ENCODE data around the gene ICAM4. TPM values are rescaled to one million over a fixed set of nuclear protein-coding genes. Genes with fewer than 3 reads are reported as not detected.

ICAM4 gene
- polyA plus RNA-seq, 1 of the 3 experiments (the other 2 are of a cell fraction), result 0.05 TPM

DNA sequence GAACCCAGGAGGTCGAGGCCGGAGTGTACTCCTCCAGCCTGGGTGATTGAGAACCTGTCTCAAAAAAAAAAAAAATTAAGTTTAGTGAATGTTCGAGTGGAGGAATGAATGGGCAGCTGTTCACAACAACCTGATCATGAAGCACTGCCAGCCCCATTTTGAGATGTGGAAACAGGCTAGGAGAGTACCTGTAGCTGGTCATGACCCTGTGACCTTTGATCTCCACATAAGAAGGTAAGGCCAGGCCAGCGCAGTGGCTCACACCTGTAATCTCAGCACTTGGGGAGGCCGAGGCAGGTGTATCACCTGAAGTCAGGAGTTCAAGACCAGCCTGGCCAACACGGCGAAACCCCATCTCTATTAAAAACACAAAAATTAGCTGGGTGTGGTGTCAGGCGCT, 39.0 kb downstream of the ICAM4 start:
- H3K36me3 ChIP-seq (replicated peaks in 1 of 2; ENCODE audit: control insufficient read depth in 1 of 2, insufficient read depth in 2 of 2, low read length in 1 of 2), result peaks cover 36 to 54% of the 10 kb centered on the region in 2 experiments
- POLR2A ChIA-PET, result interaction anchor here (1.7 to 2.0 kb wide), 2 partner anchors 9 to 55 kb away, joined by 7 to 8 read pairs; partner anchors contain the start of genes FDX2 and TYK2

More for the DNA sequence above, 39.0 kb downstream of the ICAM4 start:
- WGBS (ENCODE audit: low lambda C conversion rate), result 95% methylated on average over 8 of the region's 8 CpGs
- peaks cover 39% of the 10 kb centered on the region for H3K79me2 ChIP-seq (ENCODE audit: insufficient read depth)
- no peak overlapping the region for H3K4me2 ChIP-seq
- TF ChIP-seq MAX (IDR thresholded peaks at IDR 0.05; ENCODE audit: low read depth), result no peak
- TF ChIP-seq RXRA (IDR thresholded peaks at IDR 0.05; ENCODE audit: borderline replicate concordance, low read depth), result no peak
- no peak for TF ChIP-seq JUND (IDR thresholded peaks at IDR 0.05)
- TF ChIP-seq NFIC (IDR thresholded peaks at IDR 0.05; ENCODE audit: borderline replicate concordance), result no peak
- TF ChIP-seq, protein P1, sequence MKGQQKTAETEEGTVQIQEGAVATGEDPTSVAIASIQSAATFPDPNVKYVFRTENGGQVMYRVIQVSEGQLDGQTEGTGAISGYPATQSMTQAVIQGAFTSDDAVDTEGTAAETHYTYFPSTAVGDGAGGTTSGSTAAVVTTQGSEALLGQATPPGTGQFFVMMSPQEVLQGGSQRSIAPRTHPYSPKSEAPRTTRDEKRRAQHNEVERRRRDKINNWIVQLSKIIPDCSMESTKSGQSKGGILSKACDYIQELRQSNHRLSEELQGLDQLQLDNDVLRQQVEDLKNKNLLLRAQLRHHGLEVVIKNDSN (IDR thresholded peaks at IDR 0.05; ENCODE audit: borderline replicate concordance, low read depth), result no peak
- TF ChIP-seq FOSL2 (IDR thresholded peaks at IDR 0.05; ENCODE audit: borderline replicate concordance, low read depth), result no peak
- TF ChIP-seq, protein P2, sequence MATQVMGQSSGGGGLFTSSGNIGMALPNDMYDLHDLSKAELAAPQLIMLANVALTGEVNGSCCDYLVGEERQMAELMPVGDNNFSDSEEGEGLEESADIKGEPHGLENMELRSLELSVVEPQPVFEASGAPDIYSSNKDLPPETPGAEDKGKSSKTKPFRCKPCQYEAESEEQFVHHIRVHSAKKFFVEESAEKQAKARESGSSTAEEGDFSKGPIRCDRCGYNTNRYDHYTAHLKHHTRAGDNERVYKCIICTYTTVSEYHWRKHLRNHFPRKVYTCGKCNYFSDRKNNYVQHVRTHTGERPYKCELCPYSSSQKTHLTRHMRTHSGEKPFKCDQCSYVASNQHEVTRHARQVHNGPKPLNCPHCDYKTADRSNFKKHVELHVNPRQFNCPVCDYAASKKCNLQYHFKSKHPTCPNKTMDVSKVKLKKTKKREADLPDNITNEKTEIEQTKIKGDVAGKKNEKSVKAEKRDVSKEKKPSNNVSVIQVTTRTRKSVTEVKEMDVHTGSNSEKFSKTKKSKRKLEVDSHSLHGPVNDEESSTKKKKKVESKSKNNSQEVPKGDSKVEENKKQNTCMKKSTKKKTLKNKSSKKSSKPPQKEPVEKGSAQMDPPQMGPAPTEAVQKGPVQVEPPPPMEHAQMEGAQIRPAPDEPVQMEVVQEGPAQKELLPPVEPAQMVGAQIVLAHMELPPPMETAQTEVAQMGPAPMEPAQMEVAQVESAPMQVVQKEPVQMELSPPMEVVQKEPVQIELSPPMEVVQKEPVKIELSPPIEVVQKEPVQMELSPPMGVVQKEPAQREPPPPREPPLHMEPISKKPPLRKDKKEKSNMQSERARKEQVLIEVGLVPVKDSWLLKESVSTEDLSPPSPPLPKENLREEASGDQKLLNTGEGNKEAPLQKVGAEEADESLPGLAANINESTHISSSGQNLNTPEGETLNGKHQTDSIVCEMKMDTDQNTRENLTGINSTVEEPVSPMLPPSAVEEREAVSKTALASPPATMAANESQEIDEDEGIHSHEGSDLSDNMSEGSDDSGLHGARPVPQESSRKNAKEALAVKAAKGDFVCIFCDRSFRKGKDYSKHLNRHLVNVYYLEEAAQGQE (IDR thresholded peaks at IDR 0.05; ENCODE audit: low read depth, low read length), result no peak
- TF ChIP-seq, protein P3, sequence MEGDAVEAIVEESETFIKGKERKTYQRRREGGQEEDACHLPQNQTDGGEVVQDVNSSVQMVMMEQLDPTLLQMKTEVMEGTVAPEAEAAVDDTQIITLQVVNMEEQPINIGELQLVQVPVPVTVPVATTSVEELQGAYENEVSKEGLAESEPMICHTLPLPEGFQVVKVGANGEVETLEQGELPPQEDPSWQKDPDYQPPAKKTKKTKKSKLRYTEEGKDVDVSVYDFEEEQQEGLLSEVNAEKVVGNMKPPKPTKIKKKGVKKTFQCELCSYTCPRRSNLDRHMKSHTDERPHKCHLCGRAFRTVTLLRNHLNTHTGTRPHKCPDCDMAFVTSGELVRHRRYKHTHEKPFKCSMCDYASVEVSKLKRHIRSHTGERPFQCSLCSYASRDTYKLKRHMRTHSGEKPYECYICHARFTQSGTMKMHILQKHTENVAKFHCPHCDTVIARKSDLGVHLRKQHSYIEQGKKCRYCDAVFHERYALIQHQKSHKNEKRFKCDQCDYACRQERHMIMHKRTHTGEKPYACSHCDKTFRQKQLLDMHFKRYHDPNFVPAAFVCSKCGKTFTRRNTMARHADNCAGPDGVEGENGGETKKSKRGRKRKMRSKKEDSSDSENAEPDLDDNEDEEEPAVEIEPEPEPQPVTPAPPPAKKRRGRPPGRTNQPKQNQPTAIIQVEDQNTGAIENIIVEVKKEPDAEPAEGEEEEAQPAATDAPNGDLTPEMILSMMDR (IDR thresholded peaks at IDR 0.05), result no peak
- no peak for TF ChIP-seq RAD21 (IDR thresholded peaks at IDR 0.05; ENCODE audit: low read length)
- TF ChIP-seq TEAD4 (IDR thresholded peaks at IDR 0.05; ENCODE audit: borderline replicate concordance, insufficient read depth), result no peak
- TF ChIP-seq GABPA (IDR thresholded peaks at IDR 0.05; ENCODE audit: low read depth), result no peak
- TF ChIP-seq YY1 (IDR thresholded peaks at IDR 0.05; ENCODE audit: low read depth), result no peak
- no peak for TF ChIP-seq IRF3 (IDR thresholded peaks at IDR 0.05; ENCODE audit: low read depth, low read length)
- TF ChIP-seq ZBTB33 (IDR thresholded peaks at IDR 0.05; ENCODE audit: borderline replicate concordance, low read depth), result no peak
- TF ChIP-seq ELF1 (IDR thresholded peaks at IDR 0.05), result no peak
- no peak for TF ChIP-seq PBX3 (IDR thresholded peaks at IDR 0.05)
- TF ChIP-seq GATA2 (CRISPR knock-in tag; IDR thresholded peaks at IDR 0.05), result no peak
- TF ChIP-seq TCF12 (IDR thresholded peaks at IDR 0.05), result no peak
- no peak for TF ChIP-seq CHD2 (IDR thresholded peaks at IDR 0.05; ENCODE audit: low read length, partially characterized antibody)
- no peaks in the 10 kb centered on the region for H3F3A ChIP-seq (replicated peaks; ENCODE audit: insufficient read depth)
- H2AFZ ChIP-seq (ENCODE audit: low read depth), result no peak overlapping the region
- H3K27ac ChIP-seq (ENCODE audit: low read depth in 2 of 2, low read length in 1 of 2), result no peak overlapping the region
- H3K4me1 ChIP-seq (ENCODE audit: control insufficient read depth in 1 of 2, insufficient read depth in 2 of 2, low read depth in 1 of 2, low read length in 1 of 2), result no peaks in the 10 kb centered on the region
- no peak overlapping the region for H3K4me3 ChIP-seq (ENCODE audit: low read depth in 2 of 2, low read length in 1 of 2)
- H3K27me3 ChIP-seq (ENCODE audit: insufficient read depth), result no peaks in the 10 kb centered on the region
- H3K9ac ChIP-seq, result no peak overlapping the region
- no peak for DNase-seq
- no peaks in the 10 kb centered on the region for H3K9me2 ChIP-seq
- H4K20me1 ChIP-seq (ENCODE audit: insufficient read depth), result 0 out of 2 replicates have a peak, but pooled peaks cover 16% of the 10 kb centered on the region
- no peaks in the 10 kb centered on the region for H3K9me3 ChIP-seq
- CTCF ChIA-PET, result interaction anchor here (0.7 to 2.9 kb wide), 2 partner anchors 16 to 63 kb away, joined by 3 to 10 read pairs; partner anchors contain the start of gene ZGLP1
